Psoas muscle (tissue), 8 donors: ENCODE results near the gene CALHM2. TPM values are rescaled to one million over a fixed set of nuclear protein-coding genes. Genes with fewer than 3 reads are reported as not detected.

ENCODE experiments used
- ATAC-seq, 4 donors: fragments of 200-7000 bp; cut with Tn5 transposase; one replicate each; pipeline ENCODE4 v1.9.1; 2020; ENCODE audit warnings: moderate library complexity in 3 of 4, mild to moderate bottlenecking in 2 of 4
- DNase-seq, 2 donors: peaks; one replicate each; pipeline ENCODE4 v3.0.0-alpha.2; 2020
- H3K27ac ChIP-seq: fragments of 200-600 bp; one replicate; pipeline ENCODE4 v1.8.0; 2022
- H3K27me3 ChIP-seq, 3 donors: fragments of 200-600 bp in 1 of 3; one replicate each; pipeline versions ENCODE4 v1.6.1 to v1.8.0; 2013 to 2022; ENCODE audit warnings: low read length in 2 of 3, mild to moderate bottlenecking in 2 of 3, moderate library complexity in 1 of 3; ENCODE audit not compliant: insufficient read depth in 3 of 3
- H3K36me3 ChIP-seq, 2 donors: fragments of 200-600 bp in 1 of 2; one replicate each; pipeline versions ENCODE4 v1.6.1 to v1.8.0; 2013 to 2022; ENCODE audit warnings: low read depth in 1 of 2, mild to moderate bottlenecking in 1 of 2, moderate library complexity in 1 of 2; ENCODE audit not compliant: insufficient read depth in 1 of 2
- H3K4me1 ChIP-seq: fragments of 200-600 bp; one replicate; pipeline ENCODE4 v1.8.0; 2022
- H3K4me3 ChIP-seq: fragments of 200-600 bp; one replicate; pipeline ENCODE4 v1.8.0; 2022; ENCODE audit warnings: mild to moderate bottlenecking
- H3K9me3 ChIP-seq: fragments of 200-600 bp; one replicate; pipeline ENCODE4 v1.8.0; 2022
- WGBS, 3 donors: extraction: QIAGEN DNeasy Blood & Tissue Kit; methylation state at CpG; one replicate each; pipeline versions ENCODE4 v1.1.6 to v1.1.7; 2013; 5-methylcytosine and 5-hydroxymethylcytosine counted together
- intact Hi-C, 2 donors: fragments of 100-400 bp; cut with DNase I; formaldehyde crosslinking; loops; one replicate each; pipeline versions ENCODE4 v1.11.0 to v1.14.2; 2022
- polyA plus RNA-seq, 3 donors: library from polyadenylated mRNA; stranded (reverse); fragments of 200-250 nt; gene quantifications; one replicate each; pipeline ENCODE4 v1.2.3, GENCODE V29; 2013
- total RNA-seq, 4 donors: library from RNA; stranded (reverse); fragmentation: NEBNext Ultra II Directional in 2 of 4; extraction: Animal tissue kit (Norgen Biotek cat#: 25700) in 2 of 4; gene quantifications; one replicate each; pipeline versions ENCODE4 v1.2.1 to v1.2.4, GENCODE V29; 2021 to 2023
- TF ChIP-seq, protein P1 (sequence below): fragments of 200-600 bp; IDR thresholded peaks from one replicate; pipeline ENCODE4 v1.8.0; 2022; ENCODE audit warnings: antibody characterized with exemption
- donor health status: healthy with polysubstance abuse.
- donor health status: DM: no; HTN: no; CAD: no; lungs with moderate emphysema.
- donor health status: Bipolar disorder and iron deficiency.
- donor health status: healthy.
- donor health status: DM: yes; HTN: yes; CAD: no.
- donor health status: DM: no; HTN: no; CAD: no.
- donor health status: DM: no; HTN: no; CAD: no.
- donor health status: DM: yes; HTN: yes; CAD: no.

Gene CALHM2
- total and polyA plus RNA-seq, 7 donors = 6.3 to 9.3 (median 7.5) TPM

DNA sequence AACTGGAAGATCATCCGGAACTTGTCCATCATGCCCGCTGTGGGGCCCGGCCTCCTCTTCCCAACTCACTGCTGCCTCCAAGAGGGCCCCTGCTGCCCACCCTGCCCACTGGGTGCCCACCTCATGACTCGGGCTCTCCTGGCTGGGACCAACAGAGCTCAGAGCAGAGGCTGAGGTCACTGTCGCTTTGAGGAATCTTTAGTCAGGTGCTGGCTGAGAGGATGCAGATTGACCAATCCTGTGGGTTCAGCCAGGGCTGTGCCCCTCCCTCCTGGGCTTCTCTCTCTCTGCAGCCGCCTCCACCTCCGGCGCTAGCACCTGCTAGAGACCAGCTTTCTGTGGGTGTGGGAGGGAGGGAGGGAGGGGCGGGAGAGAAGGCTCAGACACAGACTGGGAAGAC lies 6.5 kb upstream of the CALHM2 start, which contains the start of gene CALHM1:
TSS of gene CALHM1 (minus strand) at position 181 of the 400 bp plus-strand sequence. CDS start at position 32, 149 bp downstream.
- ATAC-seq = no peak
- H3K4me3 ChIP-seq = no peak within 1 kb of the TSS
- H3K9me3 ChIP-seq = no peaks in the 10 kb centered on the region
- intact Hi-C loops = no loop called here
- no peaks in the 10 kb centered on the region for H3K4me1 ChIP-seq
- no peaks in the 10 kb centered on the region for H3K27me3 ChIP-seq
- TF ChIP-seq, protein P1, sequence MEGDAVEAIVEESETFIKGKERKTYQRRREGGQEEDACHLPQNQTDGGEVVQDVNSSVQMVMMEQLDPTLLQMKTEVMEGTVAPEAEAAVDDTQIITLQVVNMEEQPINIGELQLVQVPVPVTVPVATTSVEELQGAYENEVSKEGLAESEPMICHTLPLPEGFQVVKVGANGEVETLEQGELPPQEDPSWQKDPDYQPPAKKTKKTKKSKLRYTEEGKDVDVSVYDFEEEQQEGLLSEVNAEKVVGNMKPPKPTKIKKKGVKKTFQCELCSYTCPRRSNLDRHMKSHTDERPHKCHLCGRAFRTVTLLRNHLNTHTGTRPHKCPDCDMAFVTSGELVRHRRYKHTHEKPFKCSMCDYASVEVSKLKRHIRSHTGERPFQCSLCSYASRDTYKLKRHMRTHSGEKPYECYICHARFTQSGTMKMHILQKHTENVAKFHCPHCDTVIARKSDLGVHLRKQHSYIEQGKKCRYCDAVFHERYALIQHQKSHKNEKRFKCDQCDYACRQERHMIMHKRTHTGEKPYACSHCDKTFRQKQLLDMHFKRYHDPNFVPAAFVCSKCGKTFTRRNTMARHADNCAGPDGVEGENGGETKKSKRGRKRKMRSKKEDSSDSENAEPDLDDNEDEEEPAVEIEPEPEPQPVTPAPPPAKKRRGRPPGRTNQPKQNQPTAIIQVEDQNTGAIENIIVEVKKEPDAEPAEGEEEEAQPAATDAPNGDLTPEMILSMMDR = no peak
- 70 to 98% (median 75%) methylated on average over 5 to 9 of the region's 9 CpGs for WGBS, 3 donors
- H3K27ac ChIP-seq = no peak within 1 kb of the TSS
- no peaks in the 10 kb centered on the region for H3K36me3 ChIP-seq
- DNase-seq = no peak

DNA sequence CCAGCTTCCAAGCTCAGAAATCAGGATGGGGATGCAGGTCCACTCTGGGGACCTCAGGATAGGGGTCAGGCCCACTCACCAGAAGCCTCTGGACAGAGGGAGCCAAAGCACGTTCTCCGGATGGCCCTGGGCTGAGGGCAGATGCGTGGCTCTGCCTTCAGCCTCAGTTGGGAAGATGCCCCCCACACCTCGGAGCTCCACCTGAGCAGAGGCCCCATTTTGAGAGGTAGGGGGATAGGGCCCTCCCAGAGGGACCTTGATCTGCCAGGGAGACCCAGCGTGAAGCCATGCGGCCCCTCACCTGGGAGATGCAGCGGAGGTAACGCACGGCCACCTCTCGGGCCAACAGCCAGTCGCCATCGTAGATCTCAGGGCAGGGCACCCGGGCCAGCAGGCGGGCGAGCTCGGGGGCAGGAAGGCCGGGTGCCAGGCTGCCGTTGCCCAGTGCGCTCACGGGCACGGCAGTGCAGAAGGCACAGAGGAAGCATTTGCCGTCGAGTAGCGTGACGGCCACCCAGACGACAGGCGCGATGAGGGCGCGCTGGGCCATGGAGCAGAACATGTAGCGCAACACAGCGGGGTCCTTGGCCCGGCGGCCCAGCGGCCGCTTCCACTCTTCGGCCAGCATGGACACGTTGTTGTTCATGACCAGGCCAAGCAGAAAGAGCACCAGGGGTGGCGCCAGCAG lies 5.9 kb upstream of the CALHM2 start:
- Histone ChIP-seq H3K27me3 (no peaks in the 10 kb centered on the region), H3K27ac (no peak overlapping the region), H3K4me1 (no peaks in the 10 kb centered on the region), H3K36me3 (no peaks in the 10 kb centered on the region), H3K9me3 (no peaks in the 10 kb centered on the region), H3K4me3 (no peak overlapping the region)
- ATAC-seq (no peak), DNase-seq (peak in 1 of 2 donors; percentile 46)
- TF ChIP-seq, protein P1 = no peak
- intact Hi-C loops = no loop called here
- 95 to 98% (median 95%) methylated on average over 39 of the region's 39 CpGs for WGBS, 3 donors

DNA sequence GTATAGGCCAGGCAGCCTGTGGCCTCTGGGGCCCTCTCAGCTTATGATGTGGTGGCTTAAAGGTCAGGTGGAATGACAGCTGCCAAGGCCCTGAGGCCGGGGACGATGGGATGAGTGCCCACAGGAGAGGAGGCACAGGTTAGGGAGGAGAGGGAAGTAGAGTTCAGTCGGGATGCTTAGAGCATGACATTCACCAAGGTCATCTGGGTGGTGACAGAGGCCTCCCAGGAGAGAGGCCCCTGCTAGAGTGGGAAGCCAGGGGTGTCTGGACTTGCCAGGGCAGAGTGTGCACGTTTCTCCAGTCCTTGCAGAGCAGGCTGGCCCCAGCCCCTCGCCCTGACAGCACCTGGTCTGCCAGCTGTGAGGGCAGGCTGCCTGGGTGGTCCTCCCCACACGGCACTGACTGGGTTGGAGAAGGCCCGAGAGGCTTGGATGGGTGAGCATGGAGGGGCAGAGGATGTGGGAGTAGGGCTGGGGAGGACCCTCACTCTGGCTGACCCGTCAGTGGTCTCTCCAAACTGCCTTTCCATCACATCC lies 5.1 kb upstream of the CALHM2 start:
- H3K27ac ChIP-seq = no peak overlapping the region
- no peaks in the 10 kb centered on the region for H3K9me3 ChIP-seq
- ATAC-seq = no peak
- intact Hi-C loops = no loop called here
- 59 to 83% (median 75%) methylated on average over 8 of the region's 8 CpGs for WGBS, 3 donors
- no peak overlapping the region for H3K4me3 ChIP-seq
- no peaks in the 10 kb centered on the region for H3K4me1 ChIP-seq
- DNase-seq = no peak
- TF ChIP-seq, protein P1 = no peak
- H3K27me3 ChIP-seq = peaks cover 0 to under 1% (median 0%) of the 10 kb centered on the region in 3 donors
- H3K36me3 ChIP-seq = no peaks in the 10 kb centered on the region

DNA sequence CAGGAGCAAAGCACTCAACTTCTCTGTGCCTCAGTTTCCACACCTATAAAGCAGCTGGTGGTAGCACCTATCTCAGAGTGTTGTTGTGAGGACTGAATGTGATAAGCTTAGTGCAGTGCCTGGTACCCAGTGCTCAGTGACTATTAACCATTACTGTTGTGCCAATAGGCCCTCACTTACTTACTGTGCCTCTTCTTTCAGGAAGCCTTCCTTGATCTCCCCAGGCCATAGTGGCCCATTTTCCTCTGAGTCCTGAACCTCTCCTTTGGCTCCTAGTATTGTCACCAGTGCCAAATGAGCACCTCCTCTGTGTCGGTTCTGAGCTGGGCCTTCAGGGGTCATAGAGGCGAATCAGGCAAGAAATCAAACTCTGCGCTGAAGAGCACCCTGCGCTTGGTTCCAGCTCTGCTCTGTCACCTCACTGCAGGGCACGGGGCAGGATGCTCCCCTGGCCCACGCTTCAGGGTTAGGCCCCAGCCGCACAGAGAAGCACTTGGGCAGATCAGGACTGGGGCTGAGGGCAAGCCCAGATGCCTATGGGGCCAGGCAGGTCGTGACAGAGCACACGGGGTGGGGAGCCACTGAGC lies 4.0 kb upstream of the CALHM2 start:
- no peak for DNase-seq
- H3K4me1 ChIP-seq = no peaks in the 10 kb centered on the region

More for the DNA sequence above, 4.0 kb upstream of the CALHM2 start:
- Histone ChIP-seq H3K36me3 (no peaks in the 10 kb centered on the region), H3K27me3 (peaks cover 0 to 7% (median 0%) of the 10 kb centered on the region in 3 donors), H3K27ac (no peak overlapping the region), H3K4me3 (no peak overlapping the region), H3K9me3 (no peaks in the 10 kb centered on the region)
- ATAC-seq = no peak
- TF ChIP-seq, protein P1 = no peak
- intact Hi-C loops = no loop called here
- WGBS, 3 donors = 87 to 95% (median 90%) methylated on average over 9 of the region's 9 CpGs
